Urinary bladder (tissue), 4 donors: Measurements from ENCODE around the gene NANOS3. TPM values are rescaled to one million over a fixed set of nuclear protein-coding genes. Genes with fewer than 3 reads are reported as not detected.

ENCODE experiments used
- DNase-seq: peaks from one replicate; pipeline ENCODE4 v3.0.0-alpha.2; 2015; ENCODE audit errors: extremely low spot score
- H3K27ac ChIP-seq: one replicate; pipeline ENCODE4 v1.5.1; 2013; ENCODE audit warnings: low read depth, mild to moderate bottlenecking, moderate library complexity
- H3K36me3 ChIP-seq: one replicate; pipeline ENCODE4 v1.6.1; 2013; ENCODE audit warnings: mild to moderate bottlenecking, moderate library complexity; ENCODE audit not compliant: insufficient read depth
- H3K4me1 ChIP-seq: one replicate; pipeline ENCODE4 v1.6.1; 2013; ENCODE audit warnings: mild to moderate bottlenecking, moderate library complexity; ENCODE audit not compliant: insufficient read depth
- H3K4me3 ChIP-seq: one replicate; pipeline ENCODE4 v1.5.1; 2013; ENCODE audit warnings: low read depth, low read length
- WGBS: extraction: QIAGEN DNeasy Blood & Tissue Kit; methylation state at CpG from one replicate; pipeline ENCODE4 v1.1.7; 2013; 5-methylcytosine and 5-hydroxymethylcytosine counted together
- polyA plus RNA-seq: library from polyadenylated mRNA; stranded (reverse); fragments of 200-250 nt; gene quantifications from one replicate; pipeline ENCODE4 v1.2.3, GENCODE V29; 2013
- total RNA-seq: library from RNA; depleted of rRNA; stranded (reverse); fragments of >200 nt; gene quantifications from one replicate; pipeline ENCODE4 v1.2.3, GENCODE V29; 2014
- donor health status: healthy with polysubstance abuse.
- donor health status: healthy.

The NANOS3 gene
- total and polyA plus RNA-seq, 2 donors: 0.57 TPM; not detected in 1

DNA sequence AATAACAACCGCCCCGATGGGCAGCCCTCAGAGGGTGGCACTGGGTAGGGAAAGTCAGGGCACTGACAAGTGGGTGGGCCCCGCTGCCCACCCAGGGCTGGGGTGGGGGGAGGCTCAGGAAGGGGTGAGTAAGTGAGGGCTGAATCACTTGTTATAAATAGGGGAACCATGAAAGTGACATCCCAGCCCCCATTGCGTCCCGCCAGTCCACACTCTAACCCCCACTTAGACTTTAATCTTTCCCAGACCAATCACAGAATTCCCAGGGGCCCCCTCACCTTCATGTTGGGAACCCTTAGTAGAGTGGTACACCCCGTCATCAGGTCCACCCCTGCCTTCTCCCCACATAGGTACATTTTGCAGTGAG, 37.0 kb upstream of the NANOS3 start:
- Histone ChIP-seq H3K4me3 (peak overlapping the region; percentile 94), H3K27ac (peak overlapping the region; percentile 99), H3K4me1 (no peaks in the 10 kb centered on the region), H3K36me3 (no peaks in the 10 kb centered on the region)
- DNase-seq: no peak
- WGBS: 7% methylated on average over 6 of the region's 6 CpGs

DNA sequence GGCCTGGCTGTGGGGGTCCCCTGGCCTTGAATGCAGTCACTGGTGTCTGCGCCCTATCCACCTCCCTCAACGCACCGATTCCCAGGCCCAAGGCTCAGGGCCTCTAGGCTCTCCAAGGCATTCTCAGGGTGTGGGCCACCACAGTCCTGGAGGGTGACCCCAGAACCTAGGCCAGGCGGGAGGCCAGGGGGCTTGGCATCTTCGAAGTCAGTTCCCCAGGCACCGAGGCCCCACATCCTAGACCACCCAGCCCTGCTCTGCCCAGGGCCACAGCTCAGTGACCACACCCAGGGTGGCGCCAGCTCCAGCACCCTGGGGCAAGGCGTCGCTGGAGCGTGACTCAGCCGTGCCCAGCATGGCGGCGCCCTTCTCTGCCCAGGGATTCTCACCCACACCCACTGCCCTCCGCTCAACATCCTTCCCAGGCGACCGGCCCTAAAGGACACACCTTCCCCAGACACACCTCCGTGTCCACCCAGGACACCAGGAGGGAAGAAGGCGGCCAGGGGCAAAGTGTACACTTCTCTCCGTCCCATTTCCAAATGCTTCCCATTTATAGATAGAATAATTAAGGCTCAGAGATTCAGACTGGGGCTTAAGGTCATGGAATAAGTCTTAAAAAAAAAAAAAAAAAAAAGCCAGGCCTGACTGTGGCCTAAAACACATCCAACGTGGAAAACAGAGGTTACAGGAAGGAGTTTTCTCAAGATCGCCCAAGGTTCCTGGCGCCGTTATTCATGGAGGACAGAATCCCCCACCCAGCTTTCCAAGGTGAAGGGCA, 36.4 kb upstream of the NANOS3 start:
- no peak for DNase-seq
- 28% methylated on average over 23 of the region's 23 CpGs for WGBS
- Histone ChIP-seq H3K36me3 (no peaks in the 10 kb centered on the region), H3K4me1 (no peaks in the 10 kb centered on the region), H3K4me3 (peak overlapping the region; percentile 94), H3K27ac (peak overlapping the region; percentile 99)

DNA sequence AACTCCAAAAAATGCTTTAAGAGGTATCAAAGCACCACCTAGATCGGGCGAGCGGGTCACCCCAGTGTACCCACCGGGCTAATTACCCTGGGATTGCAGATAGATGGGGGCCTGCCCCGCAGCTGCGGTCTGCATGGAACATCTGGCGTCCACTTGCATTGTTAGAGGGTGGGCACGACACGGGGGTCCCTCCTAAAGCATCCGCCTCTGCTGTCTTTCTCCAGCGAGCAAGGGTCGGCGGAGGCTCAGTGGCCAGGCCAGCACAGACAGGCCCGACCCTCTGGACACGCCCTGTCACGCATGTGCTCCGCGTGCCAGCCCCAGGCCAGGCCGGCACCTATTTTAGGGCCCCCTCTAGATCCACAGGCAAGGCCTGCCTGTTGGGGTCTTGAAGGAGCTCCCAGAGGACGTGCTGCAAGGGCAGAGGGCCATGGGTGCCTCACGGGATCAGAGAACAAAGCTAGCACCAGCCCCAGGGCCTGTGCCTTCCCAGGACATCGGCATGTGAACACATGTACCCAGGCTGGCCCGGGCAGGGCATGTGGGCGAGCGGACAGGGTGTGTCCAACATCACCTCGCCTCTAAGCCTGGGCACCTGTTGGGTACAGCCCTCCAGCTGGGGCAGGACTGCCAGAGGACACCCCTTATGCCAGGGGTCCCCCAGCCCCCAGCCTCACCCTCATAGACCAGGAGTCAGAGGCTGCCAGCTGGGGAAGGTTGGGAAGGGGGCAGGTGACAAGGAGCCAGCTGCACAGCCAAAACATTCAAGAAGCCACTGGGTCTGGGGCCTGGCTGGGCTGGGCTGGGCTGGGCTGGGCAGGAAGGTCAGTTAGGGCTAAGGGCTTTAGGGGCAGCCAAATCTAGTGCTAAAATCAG, 35.6 kb upstream of the NANOS3 start:
- no peak for DNase-seq
- 14% methylated on average over 26 of the region's 26 CpGs for WGBS
- Histone ChIP-seq H3K27ac (peak overlapping the region; percentile 99), H3K36me3 (no peaks in the 10 kb centered on the region), H3K4me3 (peak overlapping the region; percentile 94), H3K4me1 (no peaks in the 10 kb centered on the region)

DNA sequence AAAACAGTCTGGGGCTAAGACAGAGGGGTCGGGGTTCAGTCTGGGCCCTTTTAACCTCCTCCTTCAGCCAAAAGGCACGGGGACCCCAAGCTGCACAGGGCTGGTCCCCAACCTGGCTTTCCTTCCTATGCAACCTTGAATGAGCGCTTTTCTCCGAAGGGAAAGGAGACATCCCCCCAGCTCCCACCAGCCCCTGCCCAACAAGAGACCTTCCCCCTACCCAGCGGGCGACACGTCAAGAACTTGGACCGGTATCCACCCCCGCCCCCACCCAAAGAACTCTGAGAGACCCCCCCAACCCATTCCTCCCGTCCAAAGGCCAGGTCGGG, 35.0 kb upstream of the NANOS3 start:
- H3K27ac ChIP-seq: peak overlapping the region; percentile 99
- H3K36me3 ChIP-seq: no peaks in the 10 kb centered on the region
- no peaks in the 10 kb centered on the region for H3K4me1 ChIP-seq
- WGBS: 0% methylated on average over 11 of the region's 11 CpGs
- no peak for DNase-seq
- H3K4me3 ChIP-seq: peak overlapping the region; percentile 94

DNA sequence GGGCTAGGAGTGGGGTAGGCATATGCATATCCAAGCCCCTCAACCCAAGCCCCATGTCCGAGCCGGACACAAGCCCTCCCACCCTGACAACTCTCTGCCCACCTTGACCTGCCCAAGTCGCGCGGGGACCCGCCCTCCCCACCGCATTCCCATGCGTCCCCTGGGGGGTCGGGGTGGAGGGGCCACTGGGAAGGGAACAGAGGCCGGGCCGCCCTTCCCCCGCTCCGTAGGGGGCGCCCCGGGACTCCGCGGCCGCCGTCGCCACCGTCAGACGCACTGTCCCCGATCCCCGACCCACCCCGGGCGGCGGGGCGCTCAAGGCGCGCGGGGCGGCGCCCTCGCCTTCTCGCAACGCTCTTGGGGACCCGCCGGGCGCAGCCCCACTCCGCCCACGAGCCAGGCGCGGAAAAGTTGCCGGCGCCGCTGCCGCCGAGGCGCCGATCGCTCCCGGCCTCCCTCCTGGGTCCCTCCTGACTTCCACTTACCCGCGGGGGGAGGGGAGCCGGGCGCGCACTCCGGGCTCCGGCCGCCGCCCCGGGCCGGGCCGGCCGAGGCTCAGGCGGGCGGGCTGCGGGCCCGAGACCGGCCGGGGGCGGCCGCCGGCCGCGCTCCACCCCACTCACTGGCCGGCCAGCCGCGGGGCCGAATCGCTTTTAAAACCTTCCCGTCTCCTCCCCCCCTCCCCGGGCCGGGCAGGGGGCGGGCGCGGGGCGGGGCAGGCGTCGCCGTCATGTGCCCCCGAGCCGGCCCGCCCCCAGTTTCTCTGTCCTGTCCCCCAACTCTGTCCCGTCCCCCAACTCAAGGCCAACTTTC, 34.4 kb upstream of the NANOS3 start:
- Histone ChIP-seq H3K4me3 (peak overlapping the region; percentile 94), H3K27ac (peak overlapping the region; percentile 99), H3K4me1 (no peaks in the 10 kb centered on the region), H3K36me3 (no peaks in the 10 kb centered on the region)
- under 1% methylated on average over 95 of the region's 95 CpGs for WGBS
- no peak for DNase-seq

DNA sequence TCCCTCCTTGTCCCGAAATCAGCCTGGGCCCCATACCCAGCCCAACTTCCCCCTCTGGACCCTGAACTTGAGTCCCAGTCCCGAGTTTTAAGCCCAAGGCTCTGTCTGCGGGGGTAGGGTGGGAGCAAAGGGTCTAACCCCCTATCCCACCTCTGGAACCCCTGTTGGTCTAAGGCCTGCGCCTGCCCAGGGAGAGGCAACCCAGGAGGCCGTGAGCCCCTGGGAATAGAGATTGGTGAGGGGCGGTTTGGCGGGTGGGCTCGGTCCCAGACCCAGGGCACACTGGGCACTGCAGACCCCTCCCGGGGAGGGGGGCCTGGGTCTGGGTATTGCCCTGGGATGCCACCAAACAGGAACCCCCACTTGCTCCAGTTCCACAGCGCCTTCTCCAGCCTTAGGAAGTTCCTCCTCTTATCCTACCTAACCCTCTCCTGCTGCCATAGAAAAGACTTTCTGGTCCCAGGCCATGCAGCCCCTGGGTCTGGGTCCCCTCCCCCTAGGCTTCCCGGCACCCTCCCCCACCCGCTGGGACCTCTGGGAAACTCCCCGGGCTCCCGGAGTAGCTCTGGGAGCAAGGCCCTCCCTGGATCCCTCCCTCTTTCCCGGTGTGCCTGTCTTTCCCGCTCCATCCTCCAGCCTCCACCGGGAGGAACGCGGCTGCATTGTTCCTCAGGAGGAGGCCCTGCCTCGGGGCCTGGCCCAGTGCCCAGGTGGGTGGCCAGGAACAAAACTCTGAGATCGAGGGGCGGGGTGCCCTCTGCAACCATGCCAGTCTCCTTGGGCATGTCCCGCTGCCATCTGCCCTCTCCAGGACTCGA, 33.6 kb upstream of the NANOS3 start:
- no peaks in the 10 kb centered on the region for H3K36me3 ChIP-seq
- WGBS: 15% methylated on average over 24 of the region's 24 CpGs
- H3K4me1 ChIP-seq: no peaks in the 10 kb centered on the region
- no peak for DNase-seq
- H3K27ac ChIP-seq: peak overlapping the region; percentile 99
- H3K4me3 ChIP-seq: peak overlapping the region; percentile 94

DNA sequence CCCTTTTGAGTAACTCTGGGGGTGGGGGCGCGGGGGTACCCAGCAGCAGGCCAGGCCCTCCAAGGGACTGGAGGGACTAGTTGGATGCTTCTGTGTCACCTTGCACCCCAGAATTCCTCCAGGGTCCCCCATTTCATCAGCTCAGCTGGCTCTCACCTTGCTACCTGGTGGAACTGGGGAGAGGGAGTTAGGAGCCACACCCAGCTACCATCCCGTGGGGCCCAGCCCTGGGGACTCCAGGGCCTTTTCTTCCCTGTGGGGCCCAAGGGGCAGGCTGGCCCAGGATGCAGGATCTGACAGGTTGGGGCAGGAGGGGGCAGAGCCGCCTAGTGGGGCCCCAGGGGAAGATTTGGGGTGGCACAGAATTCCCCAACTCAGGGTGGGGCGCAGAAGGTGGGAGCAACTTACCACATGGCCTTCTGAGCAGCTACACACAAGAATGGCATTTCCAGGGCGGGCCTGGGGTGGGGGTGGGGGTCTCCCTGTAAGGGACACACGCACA, 32.8 kb upstream of the NANOS3 start:
- no peaks in the 10 kb centered on the region for H3K4me1 ChIP-seq
- peak overlapping the region; percentile 99 for H3K27ac ChIP-seq
- H3K36me3 ChIP-seq: no peaks in the 10 kb centered on the region
- 78% methylated on average over 7 of the region's 7 CpGs for WGBS
- no peak overlapping the region for H3K4me3 ChIP-seq
- DNase-seq: no peak

DNA sequence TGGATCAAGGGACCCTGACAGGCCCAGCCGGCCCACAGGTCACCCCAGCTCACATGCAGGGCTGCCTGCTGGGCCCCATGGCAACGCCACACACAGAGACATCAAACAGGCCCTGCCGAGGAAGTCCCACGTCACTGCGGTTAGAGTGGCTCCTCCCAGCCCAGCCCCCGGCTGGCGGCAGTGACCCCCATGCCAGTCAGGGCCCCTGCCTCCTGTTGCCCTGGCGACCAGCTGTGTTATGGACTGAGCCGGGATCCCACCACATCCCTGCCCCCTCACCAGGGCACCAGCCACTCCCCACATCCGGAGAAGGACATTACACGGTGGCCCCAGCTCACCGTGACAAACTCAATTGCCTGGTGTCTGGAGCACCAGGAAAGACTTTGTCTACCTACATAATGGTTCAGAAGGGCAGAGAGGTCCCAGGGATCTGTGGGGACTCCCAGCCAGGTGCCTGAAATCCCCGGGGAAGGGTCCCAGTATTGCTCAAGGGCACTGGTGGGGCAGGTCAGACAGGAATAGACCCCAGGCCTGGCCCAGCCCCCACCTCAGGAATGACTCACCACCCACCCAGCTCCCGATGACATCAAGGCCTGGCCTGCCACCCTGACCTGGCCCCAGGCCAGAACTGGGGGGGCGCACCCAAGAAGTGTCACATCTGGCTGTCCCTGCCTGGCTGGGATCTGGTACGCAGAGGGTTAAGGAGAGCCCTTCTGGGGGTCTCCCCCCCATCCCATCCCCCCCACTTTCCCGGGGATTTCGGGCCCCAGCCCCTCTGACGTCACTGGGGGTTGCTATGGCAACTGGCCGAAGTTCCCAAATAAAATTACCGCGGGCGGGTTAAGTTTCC, 30.2 kb upstream of the NANOS3 start:
- H3K4me1 ChIP-seq: peaks cover 2% of the 10 kb centered on the region
- H3K4me3 ChIP-seq: peak overlapping the region; percentile 49
- 5% methylated on average over 23 of the region's 23 CpGs for WGBS
- peak; percentile 93 for DNase-seq
- peak overlapping the region; percentile 100 for H3K27ac ChIP-seq
- H3K36me3 ChIP-seq: no peaks in the 10 kb centered on the region

DNA sequence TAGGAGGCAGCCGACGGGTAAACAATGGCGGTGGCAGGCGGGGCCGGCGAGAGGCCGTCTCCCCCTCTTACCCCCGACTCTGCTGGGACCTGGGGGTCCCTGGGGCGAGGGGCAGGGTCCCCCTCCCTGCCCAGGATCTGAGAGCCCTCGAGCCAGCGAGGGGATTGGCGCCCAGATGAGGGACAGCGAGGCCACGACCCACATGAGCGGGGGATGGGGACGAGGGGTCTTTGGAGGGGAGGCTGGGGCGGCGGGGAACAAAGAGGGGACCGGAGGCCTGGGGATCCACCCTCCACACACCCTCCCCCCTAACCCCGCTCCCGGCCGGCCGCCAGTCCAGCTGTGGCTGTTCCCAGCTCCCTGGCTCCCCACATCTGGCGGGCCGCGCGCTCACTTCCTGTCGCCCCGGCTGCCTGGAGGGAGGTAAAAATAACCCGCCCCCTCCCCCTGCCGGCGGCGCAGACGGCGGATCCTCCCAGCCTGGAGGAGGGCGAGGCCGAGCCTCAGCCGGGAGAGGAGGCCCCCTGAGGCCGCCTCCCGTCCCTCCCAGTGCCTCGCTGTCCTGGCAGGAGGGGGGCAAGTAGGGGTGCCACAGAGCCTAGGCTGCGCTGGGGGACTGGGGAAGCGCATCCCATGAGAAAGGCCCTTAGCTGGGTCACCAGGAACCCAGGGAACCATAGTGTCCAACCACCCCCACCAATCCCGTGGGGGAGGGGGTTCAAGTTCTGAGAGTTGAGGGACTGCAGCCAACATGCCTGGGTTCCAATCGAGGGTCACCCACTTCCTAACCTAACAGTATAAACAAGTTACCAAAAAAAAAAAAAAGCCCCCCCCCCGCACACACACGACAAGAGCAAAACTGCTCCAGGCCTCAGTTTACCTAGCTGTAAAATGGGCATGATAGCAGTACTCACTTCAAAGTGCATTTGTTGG, 29.3 kb upstream of the NANOS3 start:
- peak; percentile 83 for DNase-seq
- H3K36me3 ChIP-seq: no peaks in the 10 kb centered on the region
- peaks cover 2% of the 10 kb centered on the region for H3K4me1 ChIP-seq
- 2% methylated on average over 47 of the region's 47 CpGs for WGBS
- peak overlapping the region; percentile 49 for H3K4me3 ChIP-seq
- H3K27ac ChIP-seq: peak overlapping the region; percentile 100

DNA sequence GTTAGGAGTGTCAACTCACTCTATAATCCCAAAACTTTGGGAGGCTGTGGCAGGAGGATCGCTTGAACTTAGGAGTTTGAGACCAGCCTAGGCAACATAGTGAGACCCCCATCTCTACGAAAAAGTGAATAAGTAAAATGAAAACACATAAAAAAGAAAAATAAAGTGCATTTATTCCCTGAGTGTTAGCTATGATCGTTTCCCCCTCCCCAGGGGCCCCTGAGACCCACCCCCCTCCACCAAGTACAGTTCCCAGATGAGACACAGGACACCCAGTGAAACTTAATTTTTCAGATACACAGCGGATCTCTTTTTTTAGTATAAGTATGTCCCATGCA, 28.6 kb upstream of the NANOS3 start:
- no peaks in the 10 kb centered on the region for H3K36me3 ChIP-seq
- 67% methylated on average over 4 of the region's 4 CpGs for WGBS
- DNase-seq: no peak
- peaks cover 2% of the 10 kb centered on the region for H3K4me1 ChIP-seq
- peak overlapping the region; percentile 100 for H3K27ac ChIP-seq
- no peak overlapping the region for H3K4me3 ChIP-seq

DNA sequence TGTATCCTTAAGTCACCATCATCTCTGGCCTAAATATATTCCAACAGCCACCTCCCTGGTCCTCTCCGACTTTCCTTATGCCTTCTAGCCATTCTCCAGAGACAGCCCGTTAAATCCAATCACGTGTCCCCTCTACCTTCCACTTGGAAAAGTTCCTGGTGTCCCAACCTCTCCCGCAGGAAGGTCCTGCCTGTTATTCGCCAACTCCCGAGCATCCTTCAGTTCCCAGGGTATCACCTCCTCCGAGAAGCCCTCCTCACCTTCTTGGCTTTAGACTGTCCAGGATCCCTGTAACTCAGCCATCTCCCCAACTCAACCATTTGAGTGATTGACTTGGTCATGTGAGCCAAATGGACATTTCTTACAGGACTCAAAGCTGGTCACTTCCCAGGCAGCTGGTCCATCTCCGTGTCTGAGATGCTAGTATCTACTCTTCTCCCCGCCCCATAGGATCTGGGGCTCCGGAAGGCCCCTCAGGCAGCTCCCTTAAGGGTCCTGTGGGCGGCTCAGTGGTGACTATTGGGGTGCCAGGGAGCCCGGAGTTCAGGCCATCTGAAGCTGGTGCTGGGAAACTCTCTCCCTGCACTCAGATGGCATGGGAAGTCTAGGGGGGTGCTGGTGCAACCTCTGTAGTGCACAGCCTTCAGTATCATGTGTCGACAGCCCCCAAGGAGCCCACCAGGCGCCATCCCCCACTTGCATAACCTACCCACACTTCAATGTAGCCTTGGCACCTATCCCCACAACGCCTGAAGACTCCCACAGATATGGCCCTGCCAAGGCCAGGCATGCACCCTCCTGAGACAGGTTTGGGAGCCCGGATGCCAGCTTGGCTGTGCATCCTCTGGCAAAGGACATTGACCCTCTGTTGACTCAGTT, 27.9 kb upstream of the NANOS3 start:
- peak overlapping the region; percentile 75 for H3K27ac ChIP-seq
- peaks cover 2% of the 10 kb centered on the region for H3K4me1 ChIP-seq
- no peak overlapping the region for H3K4me3 ChIP-seq
- DNase-seq: no peak
- 61% methylated on average over 16 of the region's 16 CpGs for WGBS
- H3K36me3 ChIP-seq: no peaks in the 10 kb centered on the region
